Measurements from ENCODE around the gene PERM1.

PERM1 gene

DNA sequence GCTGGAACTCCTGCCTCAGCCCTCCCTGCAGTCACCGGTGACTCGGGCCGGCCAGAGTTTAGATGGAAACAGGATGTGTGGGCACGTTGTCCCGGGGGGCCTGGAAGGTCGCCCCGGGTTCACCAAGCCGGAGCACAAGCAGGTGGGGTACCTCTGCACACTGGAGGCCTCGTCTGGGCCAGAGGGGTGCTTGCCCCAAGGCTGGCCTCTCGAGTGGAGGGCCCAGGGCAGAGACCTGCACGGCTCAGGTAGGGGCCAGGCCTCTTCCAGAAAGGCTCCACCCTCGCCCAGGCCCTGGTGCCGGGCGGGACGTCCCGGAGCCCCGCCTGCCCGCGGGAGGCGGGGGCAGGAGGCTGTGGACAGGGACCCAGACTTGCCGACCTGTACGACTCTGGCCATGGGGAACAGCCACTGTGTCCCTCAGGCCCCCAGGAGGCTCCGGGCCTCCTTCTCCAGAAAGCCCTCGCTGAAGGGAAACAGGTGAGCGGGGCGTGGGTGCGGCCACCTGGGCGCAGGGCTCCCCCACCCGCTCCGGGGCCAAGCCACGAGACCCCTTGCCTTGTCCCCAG, 15.7 kb downstream of the PERM1 start, which contains the start of gene PLEKHN1:
Gene PLEKHN1 (plus strand): TSS at position 348 of the 569 bp plus-strand sequence. CDS start 50 bp downstream, at position 398.
- DNase-seq (ENCODE audit: low read depth in 2 of 2, low spot score in 1 of 2) = no peak

DNA sequence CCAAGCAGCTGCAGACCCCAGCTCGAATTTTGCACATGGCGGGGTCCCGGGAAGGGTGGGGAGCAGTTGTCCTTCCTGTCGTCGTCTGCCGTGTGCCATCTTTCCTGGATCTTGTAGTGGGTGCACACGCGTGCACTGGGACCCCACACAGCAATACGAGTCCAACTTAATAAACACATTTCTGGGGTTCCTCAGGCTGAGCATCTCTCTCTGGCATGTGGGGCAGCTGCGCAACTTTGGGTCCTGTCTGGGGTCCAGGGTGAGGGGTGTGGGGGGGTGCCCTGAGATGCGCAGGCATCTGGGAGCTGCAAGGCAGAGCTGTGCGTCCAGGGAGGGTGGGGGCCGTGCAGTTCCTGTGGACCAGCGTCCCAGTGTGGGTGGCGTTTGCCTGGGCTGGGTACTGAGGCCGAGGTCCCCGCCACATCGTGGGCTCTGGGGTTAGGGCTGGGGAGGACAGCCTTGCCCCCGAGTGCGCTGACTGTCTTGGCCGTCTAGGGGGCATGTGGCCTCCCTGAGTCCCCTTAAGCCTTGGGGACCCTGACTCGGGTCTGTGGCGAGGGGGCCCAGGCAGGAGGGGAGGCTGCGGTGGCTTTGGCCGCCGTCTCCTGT, 16.3 kb downstream of the PERM1 start:
- no peak for DNase-seq (ENCODE audit: low read depth in 2 of 2, low spot score in 1 of 2)

DNA sequence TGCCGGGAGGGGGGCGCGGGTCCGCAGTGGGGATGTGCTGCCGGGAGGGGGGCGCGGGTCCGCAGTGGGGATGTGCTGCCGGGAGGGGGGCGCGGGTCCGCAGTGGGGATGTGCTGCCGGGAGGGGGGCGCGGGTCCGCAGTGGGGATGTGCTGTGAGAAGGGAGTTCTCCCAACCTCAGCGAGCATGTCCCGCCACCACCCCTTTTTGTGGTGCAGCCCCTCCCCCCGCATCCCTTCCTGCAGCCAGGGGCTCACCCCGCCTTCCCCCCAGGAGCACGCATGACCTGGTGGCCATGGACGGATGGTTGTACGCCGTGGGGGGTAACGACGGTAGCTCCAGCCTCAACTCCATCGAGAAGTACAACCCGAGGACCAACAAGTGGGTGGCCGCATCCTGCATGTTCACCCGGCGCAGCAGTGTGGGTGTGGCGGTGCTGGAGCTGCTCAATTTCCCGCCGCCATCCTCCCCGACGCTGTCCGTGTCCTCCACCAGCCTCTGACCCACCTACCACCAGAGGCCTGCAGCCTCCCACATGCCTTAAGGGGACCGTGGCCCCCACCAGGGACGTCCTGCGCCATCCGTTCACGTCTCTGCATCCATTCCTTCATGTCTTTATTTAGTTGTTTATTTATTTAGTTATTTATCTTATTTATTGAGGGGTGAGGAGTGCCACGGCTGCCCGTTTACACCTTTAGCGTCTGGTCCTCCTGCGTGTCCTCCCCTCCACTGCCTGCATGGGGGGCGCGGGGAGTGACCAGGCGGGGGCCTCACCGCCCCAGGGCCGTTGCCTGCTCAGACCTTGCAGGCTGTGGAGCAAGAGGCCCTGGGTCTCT, 17.0 kb downstream of the PERM1 start:
- DNase-seq (ENCODE audit: low read depth in 2 of 2, low spot score in 1 of 2) = no peak

- DNase-seq (ENCODE audit: low read depth in 2 of 2, low spot score in 1 of 2) = no peak
Observed at GRCh38 chr1:963746-964525, 18.0 kb downstream of the PERM1 start.

- DNase-seq (ENCODE audit: low read depth in 2 of 2, low spot score in 1 of 2) = no peak
Observed at GRCh38 chr1:963301-963651, 18.6 kb downstream of the PERM1 start.

DNA sequence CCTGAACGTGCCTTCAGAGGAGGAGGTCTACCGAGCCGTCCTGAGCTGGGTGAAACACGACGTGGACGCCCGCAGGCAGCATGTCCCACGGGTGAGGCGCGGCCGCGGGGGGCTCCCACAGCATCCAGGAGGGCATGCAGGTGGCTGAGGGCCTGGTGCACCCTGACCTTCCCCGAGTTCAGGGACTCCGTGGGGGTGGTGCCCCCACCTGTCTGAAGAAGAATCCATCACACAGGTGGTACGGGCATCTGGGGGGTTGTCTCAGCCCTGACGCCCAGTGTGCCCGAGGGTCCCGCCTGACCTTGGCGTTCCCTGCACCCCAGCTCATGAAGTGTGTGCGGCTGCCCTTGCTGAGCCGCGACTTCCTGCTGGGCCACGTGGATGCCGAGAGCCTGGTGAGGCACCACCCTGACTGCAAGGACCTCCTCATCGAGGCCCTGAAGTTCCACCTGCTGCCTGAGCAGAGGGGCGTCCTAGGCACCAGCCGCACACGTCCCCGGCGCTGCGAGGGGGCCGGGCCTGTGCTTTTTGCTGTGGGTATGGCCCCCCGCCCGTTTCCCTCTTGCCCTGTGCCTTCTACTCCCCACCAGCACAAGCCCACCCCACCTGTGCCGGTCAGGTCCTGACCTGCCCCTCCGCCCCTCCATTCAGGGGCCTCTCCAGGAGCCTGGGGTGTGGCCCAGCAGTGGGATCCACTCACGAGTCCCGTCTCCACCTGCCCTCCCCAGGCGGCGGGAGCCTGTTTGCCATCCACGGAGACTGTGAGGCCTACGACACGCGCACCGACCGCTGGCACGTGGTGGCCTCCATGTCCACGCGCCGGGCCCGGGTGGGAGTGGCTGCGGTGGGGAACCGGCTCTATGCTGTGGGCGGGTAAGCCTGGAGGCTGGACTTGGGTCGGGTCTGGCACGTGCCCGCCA, 19.3 kb downstream of the PERM1 start:
- DNase-seq (ENCODE audit: low read depth in 2 of 2, low spot score in 1 of 2) = no peak

- no peak for DNase-seq (ENCODE audit: low read depth in 2 of 2, low spot score in 1 of 2)
Observed at GRCh38 chr1:961132-961669, 20.7 kb downstream of the PERM1 start.

GRCh38 chr1:960363-961131, 21.3 kb downstream of the PERM1 start, which contains the start of gene KLHL17:
KLHL17 (plus strand) TSS chr1:960584; CDS start chr1:960694, 110 bp downstream.
- peak; percentile 52 to 56 for DNase-seq (ENCODE audit: low read depth in 2 of 2, low spot score in 1 of 2)

DNA sequence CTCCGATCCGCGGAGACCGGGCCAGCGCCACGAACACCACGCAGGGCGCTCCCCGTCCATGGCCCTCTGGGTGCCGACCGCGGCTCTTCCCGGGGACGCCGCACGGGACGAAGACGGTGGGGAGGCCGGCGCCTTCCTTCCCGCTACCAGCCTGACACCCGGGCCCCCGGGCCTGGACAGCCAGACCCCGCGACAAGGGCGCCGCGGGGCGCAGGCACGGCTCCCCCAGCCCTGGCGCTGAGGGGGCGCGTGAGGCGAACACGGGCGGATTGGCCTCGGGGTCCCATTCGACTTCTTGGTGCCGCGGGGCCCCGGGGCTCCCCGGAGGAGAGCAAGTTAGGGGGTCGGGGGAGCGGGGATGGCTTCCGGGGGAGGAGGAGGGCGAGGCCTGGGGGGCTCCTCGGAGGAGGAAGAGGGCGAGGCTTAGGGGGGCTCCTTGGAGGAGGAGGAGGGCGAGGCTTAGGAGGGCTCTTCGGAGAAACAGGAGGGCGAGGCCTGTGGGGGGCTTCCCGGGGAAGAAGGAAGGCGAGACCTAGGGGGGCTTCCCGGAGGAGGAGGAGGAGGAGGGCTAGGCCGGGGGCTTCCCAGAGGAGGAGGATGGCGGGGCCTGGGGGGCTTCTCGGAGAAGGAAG, 22.0 kb downstream of the PERM1 start:
- no peak for DNase-seq (ENCODE audit: low read depth in 2 of 2, low spot score in 1 of 2)

- peak; percentile 91 to 97 for DNase-seq (ENCODE audit: low read depth in 2 of 2, low spot score in 1 of 2)
Observed at GRCh38 chr1:958823-959730, 22.8 kb downstream of the PERM1 start, which contains the start of gene NOC2L. NOC2L (minus strand) TSS chr1:959256; CDS start chr1:959240, 16 bp downstream.

GRCh38 chr1:956636-957035, 25.3 kb downstream of the PERM1 start:
- no peak for DNase-seq (ENCODE audit: low read depth in 2 of 2, low spot score in 1 of 2)

- DNase-seq (ENCODE audit: low read depth in 2 of 2, low spot score in 1 of 2) = no peak
Observed at GRCh38 chr1:955474-955873, 26.4 kb downstream of the PERM1 start.

GRCh38 chr1:954927-955326, 27.0 kb downstream of the PERM1 start:
- no peak for DNase-seq (ENCODE audit: low read depth in 2 of 2, low spot score in 1 of 2)

DNA sequence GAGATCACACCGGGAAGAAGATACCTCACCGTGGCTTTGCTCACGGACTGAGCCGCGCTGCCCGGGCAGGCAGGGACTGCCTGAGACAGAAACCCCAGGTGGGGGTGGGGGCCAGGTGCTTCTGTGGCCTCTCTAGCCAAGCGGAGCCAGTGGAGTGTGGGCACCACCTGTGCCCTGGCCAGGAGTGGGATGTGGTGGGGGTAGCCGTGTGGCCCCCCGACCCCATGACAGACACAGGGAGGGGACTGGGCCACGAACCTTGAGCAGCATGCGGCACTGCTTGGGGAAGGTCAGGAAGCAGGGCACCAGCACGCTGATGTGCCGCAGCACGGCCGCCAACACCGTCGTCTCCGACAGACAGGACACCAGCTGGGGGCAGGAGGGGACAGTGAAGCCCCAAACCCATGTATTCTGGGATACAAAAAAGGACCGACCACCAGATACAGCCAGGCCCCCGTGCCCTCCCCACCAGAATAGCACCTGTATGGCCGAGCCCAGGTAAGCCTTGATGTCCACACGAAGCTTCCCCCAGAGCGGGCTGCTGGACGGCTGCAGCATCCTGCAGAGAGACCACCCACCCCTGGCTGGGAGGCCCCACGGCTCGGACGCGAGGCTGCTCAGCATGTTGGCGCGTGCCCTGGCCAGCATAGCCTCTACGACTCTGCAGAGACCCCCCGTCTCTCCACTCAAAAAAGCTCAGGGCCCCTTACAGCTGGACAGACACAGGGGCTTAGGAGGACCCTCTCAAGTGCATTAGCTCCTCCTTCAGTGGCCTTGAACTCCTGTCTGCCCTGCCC, 28.2 kb downstream of the PERM1 start:
- no peak for DNase-seq (ENCODE audit: low read depth in 2 of 2, low spot score in 1 of 2)

- no peak for DNase-seq (ENCODE audit: low read depth in 2 of 2, low spot score in 1 of 2)
Observed at GRCh38 chr1:952603-953002, 29.3 kb downstream of the PERM1 start.

- no peak for DNase-seq (ENCODE audit: low read depth in 2 of 2, low spot score in 1 of 2)
Observed at GRCh38 chr1:952201-952600, 29.7 kb downstream of the PERM1 start.

DNA sequence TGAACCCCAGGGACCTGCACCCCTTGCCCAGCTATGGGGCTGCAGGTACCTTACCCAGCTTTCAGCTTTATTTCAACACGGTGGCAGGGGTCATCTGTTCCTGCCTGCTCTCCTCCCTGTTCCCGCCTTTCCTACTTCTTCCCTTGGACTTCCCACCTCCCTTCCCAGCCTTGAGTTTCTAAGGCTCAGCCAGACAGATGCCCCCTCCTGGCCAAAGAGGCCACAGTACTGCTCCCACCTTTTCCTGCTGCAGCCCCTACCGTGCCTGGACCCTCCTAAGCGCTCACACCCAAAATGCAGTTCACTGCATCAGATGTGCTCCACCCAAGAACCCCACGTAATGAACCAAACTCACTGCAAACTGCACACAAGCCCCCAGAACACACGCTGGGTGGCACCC, 30.5 kb downstream of the PERM1 start:
- DNase-seq (ENCODE audit: low read depth in 2 of 2, low spot score in 1 of 2) = no peak
